Upper lobe of right lung (tissue), 1 donor: ENCODE results near the gene C3orf52. TPM values are rescaled to one million over a fixed set of nuclear protein-coding genes. Genes with fewer than 3 reads are reported as not detected.

ENCODE experiments used
- ATAC-seq: fragments of 200-7000 bp; cut with Tn5 transposase; one replicate; pipeline ENCODE4 v1.9.1; 2020; ENCODE audit warnings: mild to moderate bottlenecking, moderate library complexity
- DNase-seq: peaks from one replicate; pipeline ENCODE4 v3.0.0-alpha.2; 2020
- H3K27ac ChIP-seq: fragments of 200-600 bp; one replicate; pipeline ENCODE4 v1.8.0; 2022
- H3K27me3 ChIP-seq: fragments of 200-600 bp; one replicate; pipeline ENCODE4 v1.8.0; 2022; ENCODE audit warnings: mild to moderate bottlenecking
- H3K36me3 ChIP-seq: fragments of 200-600 bp; one replicate; pipeline ENCODE4 v1.8.0; 2022
- H3K4me1 ChIP-seq: fragments of 200-600 bp; one replicate; pipeline ENCODE4 v1.8.0; 2022
- H3K4me3 ChIP-seq: fragments of 200-600 bp; one replicate; pipeline ENCODE4 v1.8.0; 2022; ENCODE audit warnings: mild to moderate bottlenecking
- H3K9me3 ChIP-seq: fragments of 200-600 bp; one replicate; pipeline ENCODE4 v1.8.0; 2022
- CTCF ChIP-seq: fragments of 200-600 bp; IDR thresholded peaks from one replicate; pipeline ENCODE4 v1.8.0; 2022; ENCODE audit warnings: antibody characterized with exemption
- intact Hi-C: fragments of 100-400 bp; cut with DNase I; formaldehyde crosslinking; loops from one replicate; pipeline ENCODE4 v1.11.0; 2022
- total RNA-seq: library from RNA; stranded (reverse); fragmentation: NEBNext Ultra II Directional; extraction: Animal tissue kit (Norgen Biotek cat#: 25700); gene quantifications from one replicate; pipeline ENCODE4 v1.2.1, GENCODE V29; 2021
- donor health status: DM: no; HTN: yes; CAD: no; lungs with severe emphysema.

Gene C3orf52
- total RNA-seq, 1 donor from 2014 or later: 20.1 TPM

DNA sequence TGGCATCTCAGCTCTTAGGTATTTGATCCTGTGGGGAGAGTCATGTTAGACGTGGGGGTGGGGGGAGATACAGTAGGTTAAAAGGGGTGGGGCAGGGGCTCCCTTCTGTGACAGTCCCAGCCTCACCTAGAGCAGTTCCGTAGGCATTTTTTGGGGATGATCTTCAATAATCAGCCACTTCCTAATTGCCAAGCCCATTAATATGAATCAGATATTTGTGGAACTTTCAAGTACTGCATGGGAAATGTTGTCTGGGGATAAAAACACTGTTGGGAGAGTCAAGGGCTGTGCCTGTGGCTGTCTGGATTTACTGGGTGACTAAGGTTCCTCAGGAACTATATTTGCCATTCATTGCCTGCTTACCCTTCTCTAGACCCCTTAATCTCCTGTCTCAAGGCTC, 9.5 kb downstream of the C3orf52 start:
- intact Hi-C loops: no loop called here
- peaks cover 4% of the 10 kb centered on the region for H3K4me1 ChIP-seq
- H3K27me3 ChIP-seq: no peaks in the 10 kb centered on the region
- no peaks in the 10 kb centered on the region for H3K9me3 ChIP-seq
- H3K27ac ChIP-seq: no peak overlapping the region
- TF ChIP-seq CTCF: no peak
- H3K4me3 ChIP-seq: no peak overlapping the region
- no peak for DNase-seq
- H3K36me3 ChIP-seq: no peaks in the 10 kb centered on the region
- no peak for ATAC-seq

GRCh38 chr3:112096176-112096575, 10.0 kb downstream of the C3orf52 start:
- H3K4me3 ChIP-seq: no peak overlapping the region
- no peak for ATAC-seq
- TF ChIP-seq CTCF: no peak
- no peak overlapping the region for H3K27ac ChIP-seq
- H3K27me3 ChIP-seq: no peaks in the 10 kb centered on the region
- no peak for DNase-seq
- H3K9me3 ChIP-seq: no peaks in the 10 kb centered on the region
- peaks cover 4% of the 10 kb centered on the region for H3K4me1 ChIP-seq
- H3K36me3 ChIP-seq: no peaks in the 10 kb centered on the region
- intact Hi-C loops: no loop called here

DNA sequence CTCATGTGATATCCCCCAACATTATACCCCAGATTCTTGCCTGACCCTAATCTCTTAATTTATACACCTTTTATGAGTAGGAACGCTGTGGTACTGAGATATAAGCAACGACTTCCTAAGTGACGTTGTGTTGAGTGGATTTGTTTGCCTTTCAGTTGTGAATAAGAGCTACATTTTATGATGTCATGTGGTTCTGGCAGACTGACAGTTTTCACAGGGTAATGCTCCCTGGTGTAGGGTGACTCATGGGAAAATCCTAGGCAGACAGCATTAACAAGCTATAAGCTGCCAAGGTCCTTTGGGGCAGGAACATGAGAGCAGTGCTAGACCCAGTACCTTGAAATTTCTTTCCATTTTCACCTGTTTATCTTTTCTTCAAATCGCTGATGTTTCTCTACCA, 11.2 kb downstream of the C3orf52 start:
- H3K9me3 ChIP-seq: no peaks in the 10 kb centered on the region
- H3K36me3 ChIP-seq: no peaks in the 10 kb centered on the region
- peaks cover 2% of the 10 kb centered on the region for H3K4me1 ChIP-seq
- DNase-seq (no peak), ATAC-seq (peak; percentile 78)
- H3K4me3 ChIP-seq: no peak overlapping the region
- intact Hi-C loops: no loop called here
- H3K27ac ChIP-seq: no peak overlapping the region
- TF ChIP-seq CTCF: no peak
- no peaks in the 10 kb centered on the region for H3K27me3 ChIP-seq

DNA sequence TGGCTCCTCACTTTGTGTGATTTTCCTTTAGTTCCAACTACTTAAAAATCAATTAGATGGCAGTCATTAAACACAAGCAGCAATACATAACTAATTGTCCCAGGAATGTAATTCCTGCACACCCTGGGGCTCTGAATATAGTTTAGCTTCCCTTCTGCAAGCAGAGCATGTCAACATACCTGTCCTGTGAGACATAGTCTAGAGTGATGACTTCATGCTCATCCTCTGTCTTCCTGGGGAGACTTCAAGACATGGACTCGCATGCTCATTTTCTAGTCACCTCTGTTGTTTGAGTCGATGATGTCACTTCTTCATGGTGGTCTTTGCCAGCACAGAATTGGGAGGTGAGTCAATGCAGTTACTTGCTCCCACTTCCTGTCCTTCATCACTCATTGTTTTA, 15.7 kb downstream of the C3orf52 start:
- H3K36me3 ChIP-seq: no peaks in the 10 kb centered on the region
- no peaks in the 10 kb centered on the region for H3K9me3 ChIP-seq
- no peaks in the 10 kb centered on the region for H3K27me3 ChIP-seq
- no peak for ATAC-seq
- no peak overlapping the region for H3K27ac ChIP-seq
- H3K4me1 ChIP-seq: no peaks in the 10 kb centered on the region
- intact Hi-C loops: no loop called here
- DNase-seq: no peak
- no peak for TF ChIP-seq CTCF
- no peak overlapping the region for H3K4me3 ChIP-seq

- no peaks in the 10 kb centered on the region for H3K36me3 ChIP-seq
- no peak for TF ChIP-seq CTCF
- no peaks in the 10 kb centered on the region for H3K4me1 ChIP-seq
- H3K4me3 ChIP-seq: no peak overlapping the region
- intact Hi-C loops: no loop called here
- H3K27me3 ChIP-seq: no peaks in the 10 kb centered on the region
- DNase-seq: no peak
- no peak for ATAC-seq
- no peaks in the 10 kb centered on the region for H3K9me3 ChIP-seq
- H3K27ac ChIP-seq: no peak overlapping the region
Observed at GRCh38 chr3:112104774-112105173, 18.6 kb downstream of the C3orf52 start.

GRCh38 chr3:112109322-112109721, 23.1 kb downstream of the C3orf52 start:
- no peak overlapping the region for H3K27ac ChIP-seq

More at GRCh38 chr3:112109322-112109721, 23.1 kb downstream of the C3orf52 start:
- Histone ChIP-seq H3K36me3 (no peaks in the 10 kb centered on the region), H3K9me3 (no peaks in the 10 kb centered on the region), H3K4me1 (no peaks in the 10 kb centered on the region), H3K27me3 (no peaks in the 10 kb centered on the region), H3K4me3 (no peak overlapping the region)
- no peak for TF ChIP-seq CTCF
- intact Hi-C loops: no loop called here
- no peak for DNase-seq
- no peak for ATAC-seq
